ENCODE measurements around the gene MYBL2.

DNA sequence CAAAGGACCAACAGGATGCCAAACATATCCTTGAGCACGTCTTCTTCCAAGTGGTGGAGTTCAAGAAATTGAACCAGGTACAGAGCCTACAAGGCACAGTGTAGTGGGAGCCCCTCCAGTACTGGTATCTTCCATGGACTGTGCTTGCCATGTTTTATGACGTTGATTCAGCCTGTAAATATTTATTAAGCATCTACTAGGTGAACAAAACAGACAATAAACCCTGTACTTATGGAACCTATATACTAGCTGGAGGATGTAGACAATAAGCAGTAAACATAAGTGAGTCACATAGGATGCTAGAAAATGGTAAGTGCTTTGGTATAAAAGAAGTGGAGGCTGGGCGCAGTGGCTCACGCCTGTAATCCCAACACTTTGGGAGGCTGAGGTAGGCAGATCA is 24.4 kb upstream of the MYBL2 start:
- TF ChIP-seq, protein P1, sequence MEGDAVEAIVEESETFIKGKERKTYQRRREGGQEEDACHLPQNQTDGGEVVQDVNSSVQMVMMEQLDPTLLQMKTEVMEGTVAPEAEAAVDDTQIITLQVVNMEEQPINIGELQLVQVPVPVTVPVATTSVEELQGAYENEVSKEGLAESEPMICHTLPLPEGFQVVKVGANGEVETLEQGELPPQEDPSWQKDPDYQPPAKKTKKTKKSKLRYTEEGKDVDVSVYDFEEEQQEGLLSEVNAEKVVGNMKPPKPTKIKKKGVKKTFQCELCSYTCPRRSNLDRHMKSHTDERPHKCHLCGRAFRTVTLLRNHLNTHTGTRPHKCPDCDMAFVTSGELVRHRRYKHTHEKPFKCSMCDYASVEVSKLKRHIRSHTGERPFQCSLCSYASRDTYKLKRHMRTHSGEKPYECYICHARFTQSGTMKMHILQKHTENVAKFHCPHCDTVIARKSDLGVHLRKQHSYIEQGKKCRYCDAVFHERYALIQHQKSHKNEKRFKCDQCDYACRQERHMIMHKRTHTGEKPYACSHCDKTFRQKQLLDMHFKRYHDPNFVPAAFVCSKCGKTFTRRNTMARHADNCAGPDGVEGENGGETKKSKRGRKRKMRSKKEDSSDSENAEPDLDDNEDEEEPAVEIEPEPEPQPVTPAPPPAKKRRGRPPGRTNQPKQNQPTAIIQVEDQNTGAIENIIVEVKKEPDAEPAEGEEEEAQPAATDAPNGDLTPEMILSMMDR (IDR thresholded peaks at IDR 0.05): no peak
- TF ChIP-seq ZFX (IDR thresholded peaks at IDR 0.05; ENCODE audit: borderline replicate concordance): no peak

All from 22Rv1 (cell line).